Cardiac atrium fibroblast (primary cell): ENCODE data around the gene EIF3C. TPM values are rescaled to one million over a fixed set of nuclear protein-coding genes. Genes with fewer than 3 reads are reported as not detected.

Source experiments
- total RNA-seq: library from RNA; depleted of rRNA; stranded (reverse); fragments of >200 nt; gene quantifications from 2 replicates; pipeline ENCODE4 v1.2.3, GENCODE V29; 2015

The EIF3C gene, protein sequence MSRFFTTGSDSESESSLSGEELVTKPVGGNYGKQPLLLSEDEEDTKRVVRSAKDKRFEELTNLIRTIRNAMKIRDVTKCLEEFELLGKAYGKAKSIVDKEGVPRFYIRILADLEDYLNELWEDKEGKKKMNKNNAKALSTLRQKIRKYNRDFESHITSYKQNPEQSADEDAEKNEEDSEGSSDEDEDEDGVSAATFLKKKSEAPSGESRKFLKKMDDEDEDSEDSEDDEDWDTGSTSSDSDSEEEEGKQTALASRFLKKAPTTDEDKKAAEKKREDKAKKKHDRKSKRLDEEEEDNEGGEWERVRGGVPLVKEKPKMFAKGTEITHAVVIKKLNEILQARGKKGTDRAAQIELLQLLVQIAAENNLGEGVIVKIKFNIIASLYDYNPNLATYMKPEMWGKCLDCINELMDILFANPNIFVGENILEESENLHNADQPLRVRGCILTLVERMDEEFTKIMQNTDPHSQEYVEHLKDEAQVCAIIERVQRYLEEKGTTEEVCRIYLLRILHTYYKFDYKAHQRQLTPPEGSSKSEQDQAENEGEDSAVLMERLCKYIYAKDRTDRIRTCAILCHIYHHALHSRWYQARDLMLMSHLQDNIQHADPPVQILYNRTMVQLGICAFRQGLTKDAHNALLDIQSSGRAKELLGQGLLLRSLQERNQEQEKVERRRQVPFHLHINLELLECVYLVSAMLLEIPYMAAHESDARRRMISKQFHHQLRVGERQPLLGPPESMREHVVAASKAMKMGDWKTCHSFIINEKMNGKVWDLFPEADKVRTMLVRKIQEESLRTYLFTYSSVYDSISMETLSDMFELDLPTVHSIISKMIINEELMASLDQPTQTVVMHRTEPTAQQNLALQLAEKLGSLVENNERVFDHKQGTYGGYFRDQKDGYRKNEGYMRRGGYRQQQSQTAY
- 156 and 183 TPM in 2 replicates for total RNA-seq

DNA sequence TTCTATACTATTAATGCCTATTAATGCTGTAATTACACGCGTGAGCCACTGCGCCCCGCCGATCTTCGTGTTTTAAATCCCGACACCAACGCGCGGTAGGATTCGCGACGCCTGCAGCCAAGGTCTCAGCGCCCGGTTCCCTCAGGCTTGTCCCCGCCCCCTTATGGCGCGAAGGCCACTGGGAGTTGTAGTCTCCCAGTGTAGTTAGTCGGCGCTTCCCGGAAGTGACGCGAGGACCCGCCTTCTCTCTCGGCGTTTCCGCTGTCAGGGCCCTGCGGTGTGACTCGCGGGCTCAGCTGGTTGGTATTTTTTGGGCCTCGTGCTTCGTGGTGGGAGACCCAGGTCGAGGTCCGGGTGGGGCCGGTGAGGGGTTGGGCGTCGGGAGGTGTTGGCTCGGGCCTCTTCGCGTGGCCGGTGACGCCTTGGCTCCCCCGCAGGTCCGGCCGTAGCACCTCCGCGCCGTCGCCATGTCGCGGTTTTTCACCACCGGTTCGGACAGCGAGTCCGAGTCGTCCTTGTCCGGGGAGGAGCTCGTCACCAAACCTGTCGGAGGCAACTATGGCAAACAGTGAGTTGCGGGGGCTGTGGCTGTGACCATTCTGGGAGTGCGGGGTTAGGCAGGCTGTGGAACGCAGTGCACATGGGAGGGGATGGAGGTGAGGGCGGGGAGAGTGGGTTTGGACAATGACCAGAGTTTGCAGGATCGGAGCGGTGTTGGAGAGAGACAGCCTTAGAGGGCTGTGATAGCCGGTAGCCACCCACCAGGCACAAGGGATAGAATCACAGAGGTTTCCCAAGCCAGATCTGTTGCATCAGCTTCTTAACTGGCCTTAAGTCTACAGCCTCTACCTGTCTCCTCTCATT lies at the start of gene EIF3C:
Gene EIF3C (plus strand): TSS at position 245 of the 864 bp plus-strand sequence. CDS start 223 bp downstream, at position 468.

DNA sequence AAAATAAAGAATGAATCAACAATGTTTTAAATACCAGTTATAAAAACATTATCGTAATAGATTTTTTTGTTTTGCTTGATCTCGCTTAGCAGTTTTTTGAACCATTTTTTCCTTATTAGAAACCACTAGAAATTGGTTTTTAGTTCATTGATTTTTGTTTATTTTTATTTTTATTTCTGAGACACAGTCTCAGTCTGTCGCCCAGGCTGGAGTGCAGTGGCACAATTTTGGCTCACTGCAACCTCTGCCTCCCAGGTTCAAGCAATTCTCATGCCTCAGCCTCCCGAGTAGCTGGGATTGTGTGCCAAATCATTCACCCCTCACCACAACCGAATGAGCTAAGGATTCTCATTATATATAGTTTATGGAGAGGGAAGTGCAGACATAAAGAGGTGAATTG lies 40.2 kb downstream of the EIF3C start, which contains the start of gene NPIPB9:
Gene NPIPB9 (plus strand): TSS at position 301 of the 400 bp plus-strand sequence.

Other genes starting within 250 kb of the EIF3C start
- gene NPIPB7, start 239.1 kb upstream of the EIF3C start, total RNA-seq = not detected in 2 replicates
- 12.6 and 24.6 TPM in 2 replicates for gene CLN3, start 219.4 kb upstream of the EIF3C start, total RNA-seq
- not detected in 2 replicates for gene APOBR, start 216.8 kb upstream of the EIF3C start, total RNA-seq
- gene IL27, start 204.6 kb upstream of the EIF3C start, total RNA-seq = not detected in 2 replicates
- 19.1 and 57.4 TPM in 2 replicates for gene NUPR1, start 172.5 kb upstream of the EIF3C start, total RNA-seq
- gene SGF29, start 157.5 kb upstream of the EIF3C start, total RNA-seq = 8.4 and 13.9 TPM in 2 replicates
- 4.7 and 5.5 TPM in 2 replicates for gene SULT1A2, start 114.4 kb upstream of the EIF3C start, total RNA-seq
- gene SULT1A1, start 101.4 kb upstream of the EIF3C start, total RNA-seq = 42.8 and 48.0 TPM in 2 replicates
- gene NPIPB8, start 73.4 kb upstream of the EIF3C start, total RNA-seq = not detected in 2 replicates
- gene NPIPB9, start 40.3 kb downstream of the EIF3C start, total RNA-seq = not detected in 2 replicates
- 35.6 and 58.0 TPM in 2 replicates for gene ATXN2L, start 111.5 kb downstream of the EIF3C start, total RNA-seq
- gene TUFM, start 134.9 kb downstream of the EIF3C start, total RNA-seq = 101 and 102 TPM in 2 replicates
- 19.8 and 31.4 TPM in 2 replicates for gene SH2B1, start 152.4 kb downstream of the EIF3C start, total RNA-seq
- under 0.01 TPM in 1 of 2 replicates, not detected in the other for gene ATP2A1, start 167.0 kb downstream of the EIF3C start, total RNA-seq
- gene RABEP2, start 213.8 kb downstream of the EIF3C start, total RNA-seq = 18.6 and 27.1 TPM in 2 replicates
- gene CD19, start 220.5 kb downstream of the EIF3C start, total RNA-seq = 1.3 TPM in 1 of 2 replicates, not detected in the other
- 12.2 and 13.0 TPM in 2 replicates for gene NFATC2IP, start 239.5 kb downstream of the EIF3C start, total RNA-seq